ENCODE data around the gene OR6J1.
"Not testable (repeated sequence)": the region's sequence is repeated elsewhere in the genome, so short reads cannot be mapped to it uniquely, and the experiment has no call there.

The OR6J1 gene

DNA sequence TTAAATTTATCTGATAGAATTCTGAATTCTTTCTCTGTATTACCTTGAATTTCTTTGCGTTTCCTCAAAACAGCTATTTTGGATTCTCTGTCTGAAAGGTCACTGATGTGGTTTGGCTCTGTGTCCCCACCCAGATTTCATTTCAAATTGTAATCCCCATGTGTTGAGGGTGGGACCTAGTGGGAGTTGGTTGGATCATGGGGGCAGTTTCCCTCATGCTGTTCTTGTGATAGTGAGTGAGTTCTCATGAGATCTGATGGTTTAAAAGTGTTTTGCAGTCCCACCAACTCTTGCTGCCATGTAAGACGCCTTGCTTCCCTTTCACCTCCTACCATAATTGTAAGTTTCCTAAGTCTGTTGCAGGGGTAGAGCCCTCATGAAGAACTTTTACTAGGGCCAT lies 34.1 kb upstream of the OR6J1 start:
- H2BK5ac ChIP-seq (ENCODE audit: low read depth, low read length, poor library complexity, severe bottlenecking) = no peak overlapping the region
- DNase-seq = no peak
- no peak overlapping the region for H3K9ac ChIP-seq (ENCODE audit: low read length)
- no peak overlapping the region for H3K4me2 ChIP-seq (ENCODE audit: low read length, poor library complexity, severe bottlenecking)
- H3K4ac ChIP-seq (ENCODE audit: low read depth in 1 of 2, low read length in 2 of 2) = no peak overlapping the region
- H3K27ac ChIP-seq (ENCODE audit: low read length, poor library complexity, severe bottlenecking) = no peak overlapping the region
- no peak overlapping the region for H4K8ac ChIP-seq (ENCODE audit: low read length)
- H3K14ac ChIP-seq (ENCODE audit: low read length in 2 of 2) = no peak overlapping the region
- H3K4me3 ChIP-seq (ENCODE audit: insufficient read depth in 1 of 2, low read depth in 1 of 2, low read length in 2 of 2) = no peak overlapping the region
- H3K18ac ChIP-seq (ENCODE audit: low read depth in 1 of 2, low read length in 2 of 2) = no peak overlapping the region
- peaks cover 0 to 22% of the 10 kb centered on the region in 2 experiments for H3K27me3 ChIP-seq (ENCODE audit: control insufficient read depth in 1 of 2, insufficient read depth in 1 of 2, low read length in 2 of 2)
- H2AFZ ChIP-seq (ENCODE audit: low read depth, low read length) = no peak overlapping the region
- no peaks in the 10 kb centered on the region for H3K9me3 ChIP-seq (ENCODE audit: control insufficient read depth, low read length)
- H3K79me1 ChIP-seq (replicated peaks; ENCODE audit: low read length, poor library complexity, severe bottlenecking) = no peaks in the 10 kb centered on the region
- no peak overlapping the region for H4K91ac ChIP-seq (ENCODE audit: low read length)
- H2BK12ac ChIP-seq (ENCODE audit: low read length in 2 of 2) = no peak overlapping the region
- H2BK15ac ChIP-seq (ENCODE audit: low read depth, poor library complexity, severe bottlenecking) = no peak overlapping the region
- H2BK120ac ChIP-seq (ENCODE audit: low read depth, low read length) = no peak overlapping the region
- 100% methylated on average over 1 of the region's 2 CpGs for WGBS
- H2AK5ac ChIP-seq (ENCODE audit: low read length, severe bottlenecking) = no peak overlapping the region
- H3K23ac ChIP-seq (ENCODE audit: low read length in 2 of 2) = no peak overlapping the region
- H3K4me1 ChIP-seq (ENCODE audit: control insufficient read depth, insufficient read depth, low read depth, low read length) = no peaks in the 10 kb centered on the region
- no peaks in the 10 kb centered on the region for H3K36me3 ChIP-seq (ENCODE audit: control insufficient read depth in 1 of 2, insufficient read depth in 2 of 2, low read depth in 1 of 2, low read length in 2 of 2)

DNA sequence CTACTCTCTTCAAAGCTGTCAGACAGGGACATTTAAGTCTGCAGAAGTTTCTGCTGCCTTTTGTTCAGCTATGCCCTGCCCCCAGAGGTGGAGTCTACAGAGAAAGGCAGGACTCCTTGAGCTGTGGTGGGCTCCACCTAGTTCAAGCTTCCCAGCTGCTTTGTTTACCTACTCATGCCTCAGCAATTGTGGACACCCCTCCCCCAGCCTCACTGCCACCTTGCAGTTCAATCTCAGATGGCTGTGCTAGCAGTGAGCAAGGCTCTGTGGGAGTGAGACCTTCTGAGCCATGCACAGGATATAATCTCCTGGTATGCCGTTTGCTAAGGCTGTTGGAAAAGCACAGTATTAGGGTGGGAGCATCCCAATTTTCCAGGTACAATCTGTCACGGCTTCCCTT lies 33.4 kb upstream of the OR6J1 start:
- H2BK15ac ChIP-seq (ENCODE audit: low read depth, poor library complexity, severe bottlenecking); H3K36me3 ChIP-seq (ENCODE audit: control insufficient read depth in 1 of 2, insufficient read depth in 2 of 2, low read depth in 1 of 2, low read length in 2 of 2); H4K8ac ChIP-seq (ENCODE audit: low read length); H3K4me2 ChIP-seq (ENCODE audit: low read length, poor library complexity, severe bottlenecking); H3K9ac ChIP-seq (ENCODE audit: low read length); H3K9me3 ChIP-seq (ENCODE audit: control insufficient read depth, low read length); H3K4ac ChIP-seq (ENCODE audit: low read depth in 1 of 2, low read length in 2 of 2); H3K18ac ChIP-seq (ENCODE audit: low read depth in 1 of 2, low read length in 2 of 2); DNase-seq; H2AFZ ChIP-seq (ENCODE audit: low read depth, low read length); H2BK5ac ChIP-seq (ENCODE audit: low read depth, low read length, poor library complexity, severe bottlenecking); H3K27ac ChIP-seq (ENCODE audit: low read length, poor library complexity, severe bottlenecking); H3K4me3 ChIP-seq (ENCODE audit: insufficient read depth in 1 of 2, low read depth in 1 of 2, low read length in 2 of 2); H2BK12ac ChIP-seq (ENCODE audit: low read length in 2 of 2); H3K79me1 ChIP-seq (replicated peaks; ENCODE audit: low read length, poor library complexity, severe bottlenecking); H2BK120ac ChIP-seq (ENCODE audit: low read depth, low read length); H3K23ac ChIP-seq (ENCODE audit: low read length in 2 of 2); H3K14ac ChIP-seq (ENCODE audit: low read length in 2 of 2); H4K91ac ChIP-seq (ENCODE audit: low read length); H2AK5ac ChIP-seq (ENCODE audit: low read length, severe bottlenecking); H3K4me1 ChIP-seq (ENCODE audit: control insufficient read depth, insufficient read depth, low read depth, low read length): not testable (repeated sequence)
- 81% methylated on average over 2 of the region's 2 CpGs for WGBS
- peaks cover 0 to 22% of the 10 kb centered on the region in 2 experiments for H3K27me3 ChIP-seq (ENCODE audit: control insufficient read depth in 1 of 2, insufficient read depth in 1 of 2, low read length in 2 of 2)

DNA sequence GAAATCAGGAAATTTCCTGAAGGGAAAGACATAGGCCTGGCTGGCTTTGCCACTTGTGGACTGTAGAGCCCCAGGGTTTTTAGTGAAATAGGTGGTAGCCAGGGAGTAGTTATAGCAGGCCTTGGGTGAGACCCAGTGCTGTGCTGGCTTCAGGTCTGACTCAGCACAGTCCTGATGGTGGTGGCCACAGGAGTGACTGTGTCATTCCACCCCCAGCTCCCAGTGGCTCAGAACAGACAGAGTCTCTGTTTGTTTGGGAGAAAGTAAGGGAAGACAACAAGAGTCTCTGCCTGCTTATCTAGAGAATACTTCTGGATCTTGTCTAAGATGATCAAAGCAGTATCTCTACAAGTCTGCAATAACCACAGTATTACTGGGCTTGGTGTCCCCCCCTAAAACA lies 27.5 kb upstream of the OR6J1 start:
- Histone ChIP-seq H4K8ac (ENCODE audit: low read length) (no peak overlapping the region), H2AFZ (ENCODE audit: low read depth, low read length) (no peak overlapping the region), H3K27me3 (ENCODE audit: control insufficient read depth in 1 of 2, insufficient read depth in 1 of 2, low read length in 2 of 2) (peaks cover 0 to under 1% of the 10 kb centered on the region in 2 experiments), H2AK5ac (ENCODE audit: low read length, severe bottlenecking) (no peak overlapping the region), H3K4me3 (ENCODE audit: insufficient read depth in 1 of 2, low read depth in 1 of 2, low read length in 2 of 2) (no peak overlapping the region), H2BK5ac (ENCODE audit: low read depth, low read length, poor library complexity, severe bottlenecking) (no peak overlapping the region), H3K9ac (ENCODE audit: low read length) (no peak overlapping the region), H3K9me3 (ENCODE audit: control insufficient read depth, low read length) (no peaks in the 10 kb centered on the region), H4K91ac (ENCODE audit: low read length) (no peak overlapping the region), H3K4me2 (ENCODE audit: low read length, poor library complexity, severe bottlenecking) (no peak overlapping the region), H3K36me3 (ENCODE audit: control insufficient read depth in 1 of 2, insufficient read depth in 2 of 2, low read depth in 1 of 2, low read length in 2 of 2) (no peaks in the 10 kb centered on the region), H2BK12ac (ENCODE audit: low read length in 2 of 2) (no peak overlapping the region), H3K4me1 (ENCODE audit: control insufficient read depth, insufficient read depth, low read depth, low read length) (no peaks in the 10 kb centered on the region), H3K18ac (ENCODE audit: low read depth in 1 of 2, low read length in 2 of 2) (no peak overlapping the region), H3K27ac (ENCODE audit: low read length, poor library complexity, severe bottlenecking) (no peak overlapping the region), H3K79me1 (replicated peaks; ENCODE audit: low read length, poor library complexity, severe bottlenecking) (no peaks in the 10 kb centered on the region), H2BK15ac (ENCODE audit: low read depth, poor library complexity, severe bottlenecking) (no peak overlapping the region), H2BK120ac (ENCODE audit: low read depth, low read length) (no peak overlapping the region), H3K4ac (ENCODE audit: low read depth in 1 of 2, low read length in 2 of 2) (no peak overlapping the region), H3K14ac (ENCODE audit: low read length in 2 of 2) (no peak overlapping the region), H3K23ac (ENCODE audit: low read length in 2 of 2) (no peak overlapping the region)
- DNase-seq = peak; percentile 27

DNA sequence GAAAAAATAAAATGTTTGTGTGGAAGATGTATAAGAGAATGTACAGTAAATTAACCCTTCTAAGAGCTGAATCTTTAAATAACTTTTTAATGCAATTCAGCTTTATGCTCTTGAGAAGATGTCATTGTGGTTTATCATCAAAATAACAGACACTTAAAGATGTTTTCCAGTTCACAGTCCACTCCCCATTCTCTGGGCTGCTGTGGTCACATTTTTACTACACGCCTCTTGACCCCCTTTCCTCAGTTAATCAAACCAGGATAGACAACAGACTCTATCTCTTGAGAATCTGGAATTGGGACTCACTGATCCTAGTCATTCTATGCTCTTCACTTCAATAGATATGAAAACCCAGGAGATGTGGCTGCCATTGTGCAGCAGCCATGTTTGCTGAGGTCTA lies 24.7 kb upstream of the OR6J1 start:
- no peak overlapping the region for H3K4ac ChIP-seq (ENCODE audit: low read depth in 1 of 2, low read length in 2 of 2)
- H4K91ac ChIP-seq (ENCODE audit: low read length) = no peak overlapping the region
- no peak overlapping the region for H3K14ac ChIP-seq (ENCODE audit: low read length in 2 of 2)
- H3K4me1 ChIP-seq (ENCODE audit: control insufficient read depth, insufficient read depth, low read depth, low read length) = no peaks in the 10 kb centered on the region
- H2BK15ac ChIP-seq (ENCODE audit: low read depth, poor library complexity, severe bottlenecking) = no peak overlapping the region
- DNase-seq = peak; percentile 44
- H3K27ac ChIP-seq (ENCODE audit: low read length, poor library complexity, severe bottlenecking) = no peak overlapping the region
- H3K36me3 ChIP-seq (ENCODE audit: control insufficient read depth in 1 of 2, insufficient read depth in 2 of 2, low read depth in 1 of 2, low read length in 2 of 2) = no peaks in the 10 kb centered on the region
- no peaks in the 10 kb centered on the region for H3K79me1 ChIP-seq (replicated peaks; ENCODE audit: low read length, poor library complexity, severe bottlenecking)
- H3K23ac ChIP-seq (ENCODE audit: low read length in 2 of 2) = no peak overlapping the region
- no peak overlapping the region for H2AFZ ChIP-seq (ENCODE audit: low read depth, low read length)
- H3K9ac ChIP-seq (ENCODE audit: low read length) = no peak overlapping the region
- H2AK5ac ChIP-seq (ENCODE audit: low read length, severe bottlenecking) = no peak overlapping the region
- no peak overlapping the region for H3K4me3 ChIP-seq (ENCODE audit: insufficient read depth in 1 of 2, low read depth in 1 of 2, low read length in 2 of 2)
- 29% methylated on average over 1 of the region's 1 CpG for WGBS
- no peak overlapping the region for H2BK5ac ChIP-seq (ENCODE audit: low read depth, low read length, poor library complexity, severe bottlenecking)
- no peaks in the 10 kb centered on the region for H3K9me3 ChIP-seq (ENCODE audit: control insufficient read depth, low read length)
- H2BK120ac ChIP-seq (ENCODE audit: low read depth, low read length) = no peak overlapping the region
- no peak overlapping the region for H3K18ac ChIP-seq (ENCODE audit: low read depth in 1 of 2, low read length in 2 of 2)
- H2BK12ac ChIP-seq (ENCODE audit: low read length in 2 of 2) = no peak overlapping the region
- no peaks in the 10 kb centered on the region for H3K27me3 ChIP-seq (ENCODE audit: control insufficient read depth in 1 of 2, insufficient read depth in 1 of 2, low read length in 2 of 2)
- no peak overlapping the region for H3K4me2 ChIP-seq (ENCODE audit: low read length, poor library complexity, severe bottlenecking)
- H4K8ac ChIP-seq (ENCODE audit: low read length) = no peak overlapping the region
